Renal cortex interstitium (tissue), 11 donors: ENCODE data around the gene HDAC11. TPM values are rescaled to one million over a fixed set of nuclear protein-coding genes. Genes with fewer than 3 reads are reported as not detected.

Experiments
- DNase-seq, 11 donors: peaks; one replicate each; pipeline ENCODE4 v3.0.0-alpha.2; 2013; ENCODE audit warnings: low read depth in 9 of 11, low spot score in 4 of 11; ENCODE audit errors: extremely low read depth in 1 of 11
- polyA plus RNA-seq, 3 donors: library from polyadenylated mRNA; unstranded; fragments of 120-200 nt; gene quantifications; one replicate each; pipeline ENCODE4 v1.2.1, GENCODE V29; 2013; ENCODE audit not compliant: insufficient read length in 3 of 3

HDAC11 gene
- polyA plus RNA-seq, 3 donors: 17.8 to 22.3 (median 21.7) TPM

DNA sequence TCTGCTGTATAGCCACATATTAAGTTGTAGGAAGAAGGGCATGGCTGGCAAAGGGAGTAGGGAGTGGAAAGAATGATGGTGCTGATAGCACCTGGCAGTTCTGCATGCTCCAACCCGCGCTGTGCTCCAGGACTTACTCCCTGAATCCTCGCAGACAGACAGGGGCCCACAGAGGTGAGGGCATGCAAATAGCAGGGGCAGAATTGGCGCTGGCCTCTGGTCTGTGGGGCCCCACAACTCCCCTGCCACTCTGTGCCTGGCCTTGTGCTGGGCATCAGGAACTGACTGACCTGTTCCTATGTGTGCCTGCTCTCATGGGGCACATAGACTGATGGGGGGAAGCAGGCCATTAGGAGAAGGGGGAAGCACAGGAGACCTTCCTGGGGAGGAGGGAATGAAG is 20.9 kb downstream of the HDAC11 start:
- DNase-seq: no peak

- no peak for DNase-seq
These were observed 21.4 kb downstream of the HDAC11 start for GRCh38 chr3:13501521-13501920.

GRCh38 chr3:13501958-13502790 is 22.1 kb downstream of the HDAC11 start:
- DNase-seq: no peak

DNA sequence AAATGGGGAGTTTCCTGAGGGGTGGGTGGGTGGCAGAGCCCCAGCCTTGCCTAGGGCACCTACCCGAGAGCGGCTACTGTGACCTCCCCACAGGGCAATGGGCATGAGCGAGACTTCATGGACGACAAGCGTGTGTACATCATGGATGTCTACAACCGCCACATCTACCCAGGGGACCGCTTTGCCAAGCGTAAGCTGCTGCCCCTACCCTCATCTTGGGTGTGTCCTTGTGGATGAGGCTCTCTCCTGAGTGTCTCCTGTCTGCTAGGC is 22.6 kb downstream of the HDAC11 start:
- DNase-seq: no peak

- DNase-seq: no peak
These were observed 24.2 kb downstream of the HDAC11 start for GRCh38 chr3:13504161-13504831.

- no peak for DNase-seq
These were observed 25.3 kb downstream of the HDAC11 start for GRCh38 chr3:13505147-13506130.

DNA sequence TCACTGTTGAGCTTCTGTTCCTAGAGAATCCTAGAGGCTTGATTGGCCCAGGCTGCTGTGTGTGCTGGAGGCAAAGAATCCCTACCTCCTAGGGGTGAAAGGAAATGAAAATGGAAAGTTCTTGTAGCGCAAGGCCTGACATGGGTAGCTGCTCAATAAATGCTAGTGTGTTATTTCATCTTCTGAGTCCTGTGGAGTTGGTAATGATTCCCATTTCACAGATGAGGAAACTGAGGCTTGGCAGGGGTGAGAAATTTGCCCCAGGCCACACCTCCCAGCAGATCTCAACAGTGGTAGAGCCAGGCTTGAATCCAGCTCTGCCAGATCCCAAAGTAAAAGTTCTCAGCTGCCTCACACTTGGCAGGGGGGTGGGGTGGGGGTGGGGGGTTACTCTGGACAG is 26.1 kb downstream of the HDAC11 start:
- DNase-seq: no peak

- DNase-seq: no peak
These were observed 26.6 kb downstream of the HDAC11 start for GRCh38 chr3:13506680-13507079.

DNA sequence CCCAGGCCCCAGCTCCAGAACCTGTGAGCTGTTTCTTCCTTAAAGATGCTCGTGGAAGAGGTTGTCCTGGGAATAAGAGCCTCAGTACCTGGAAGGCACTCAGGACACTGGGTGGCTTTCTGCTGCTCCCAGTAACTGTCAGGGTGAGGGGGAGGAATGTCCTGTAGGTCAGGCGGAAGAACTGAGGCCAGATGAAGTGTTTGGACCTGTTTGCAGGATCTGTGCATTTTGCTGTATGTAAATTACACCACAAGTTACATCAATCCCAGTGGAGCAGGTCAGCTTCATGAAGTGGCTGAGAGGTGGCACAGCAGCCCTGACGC is 27.1 kb downstream of the HDAC11 start:
- DNase-seq: no peak

- DNase-seq: no peak
These were observed 27.6 kb downstream of the HDAC11 start for GRCh38 chr3:13507570-13508339.

DNA sequence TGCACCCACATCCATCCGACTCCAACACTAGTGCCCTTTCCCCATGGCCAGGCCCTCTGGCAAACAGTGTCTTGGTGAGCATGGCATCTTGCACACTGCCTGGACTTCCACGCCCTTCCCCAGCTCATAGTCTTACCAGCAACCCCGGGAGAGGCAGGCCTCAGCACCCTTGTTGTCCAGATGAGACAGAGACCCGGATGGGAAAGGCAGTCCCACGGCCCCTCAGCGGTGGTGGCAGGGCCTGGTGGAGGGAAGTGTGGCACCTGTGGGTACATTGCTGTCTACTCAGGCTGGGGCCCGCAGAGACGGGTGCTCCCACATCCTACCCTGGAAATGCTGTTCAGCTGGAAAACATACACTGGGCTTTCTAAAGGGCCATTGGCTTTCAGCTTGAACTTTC is 28.4 kb downstream of the HDAC11 start:
- DNase-seq: no peak

DNA sequence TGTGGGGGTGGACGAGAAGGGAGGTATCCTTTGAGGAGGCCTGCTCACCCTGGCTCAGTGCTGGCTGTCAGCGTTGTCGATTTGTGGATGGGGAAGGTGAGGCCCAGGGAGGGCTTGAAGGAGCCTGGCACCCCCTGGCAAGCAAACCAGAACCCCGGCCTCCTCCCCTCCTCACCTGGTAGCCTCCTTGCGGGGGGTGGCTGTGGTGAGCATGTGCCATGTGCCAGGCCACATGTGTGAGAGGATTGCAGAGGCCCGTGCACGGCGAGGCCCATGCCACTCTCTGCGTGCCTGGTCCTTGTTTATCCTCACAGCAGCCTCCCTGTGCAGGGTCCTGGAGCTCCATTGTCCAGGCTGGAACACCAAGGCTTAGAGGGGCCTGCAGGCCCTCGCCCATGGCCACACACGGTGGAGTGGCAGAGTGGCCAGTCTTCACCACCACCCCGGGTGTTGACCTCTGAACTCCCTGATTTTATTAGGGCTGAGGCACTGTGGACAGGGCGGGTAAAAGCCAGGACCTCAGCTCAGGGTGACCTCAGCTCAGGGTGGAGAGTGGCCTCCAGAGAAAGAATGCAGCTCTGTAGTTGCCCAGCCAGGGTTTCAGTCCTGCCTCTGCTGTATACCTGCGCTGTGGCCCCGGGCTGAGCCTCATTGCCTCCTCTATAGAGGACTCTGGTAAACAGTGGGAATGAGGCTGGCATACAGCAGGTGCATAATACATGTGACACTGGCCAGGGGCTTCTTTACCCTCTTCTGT is 29.1 kb downstream of the HDAC11 start:
- DNase-seq: no peak

DNA sequence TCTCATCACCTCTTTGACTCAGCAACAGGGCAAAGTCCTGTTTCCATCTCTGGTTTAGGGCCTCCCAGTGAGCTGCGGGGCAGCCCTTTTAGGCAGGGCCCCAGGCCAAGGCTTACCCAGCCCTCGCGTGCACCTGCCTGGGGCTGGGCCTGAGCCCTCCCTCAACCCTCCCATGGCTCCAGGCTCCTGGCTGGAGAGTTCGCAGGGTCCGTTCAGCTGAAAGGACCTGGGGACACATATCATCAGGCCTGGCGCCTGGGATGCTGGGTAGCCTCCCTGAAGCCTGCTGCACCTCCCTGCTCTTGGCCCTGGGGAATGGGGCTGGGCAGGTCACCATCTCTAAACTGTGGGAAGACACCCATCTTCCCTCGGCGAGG is 29.7 kb downstream of the HDAC11 start:
- no peak for DNase-seq

- no peak for DNase-seq
These were observed 32.3 kb downstream of the HDAC11 start for GRCh38 chr3:13512451-13512850.

DNA sequence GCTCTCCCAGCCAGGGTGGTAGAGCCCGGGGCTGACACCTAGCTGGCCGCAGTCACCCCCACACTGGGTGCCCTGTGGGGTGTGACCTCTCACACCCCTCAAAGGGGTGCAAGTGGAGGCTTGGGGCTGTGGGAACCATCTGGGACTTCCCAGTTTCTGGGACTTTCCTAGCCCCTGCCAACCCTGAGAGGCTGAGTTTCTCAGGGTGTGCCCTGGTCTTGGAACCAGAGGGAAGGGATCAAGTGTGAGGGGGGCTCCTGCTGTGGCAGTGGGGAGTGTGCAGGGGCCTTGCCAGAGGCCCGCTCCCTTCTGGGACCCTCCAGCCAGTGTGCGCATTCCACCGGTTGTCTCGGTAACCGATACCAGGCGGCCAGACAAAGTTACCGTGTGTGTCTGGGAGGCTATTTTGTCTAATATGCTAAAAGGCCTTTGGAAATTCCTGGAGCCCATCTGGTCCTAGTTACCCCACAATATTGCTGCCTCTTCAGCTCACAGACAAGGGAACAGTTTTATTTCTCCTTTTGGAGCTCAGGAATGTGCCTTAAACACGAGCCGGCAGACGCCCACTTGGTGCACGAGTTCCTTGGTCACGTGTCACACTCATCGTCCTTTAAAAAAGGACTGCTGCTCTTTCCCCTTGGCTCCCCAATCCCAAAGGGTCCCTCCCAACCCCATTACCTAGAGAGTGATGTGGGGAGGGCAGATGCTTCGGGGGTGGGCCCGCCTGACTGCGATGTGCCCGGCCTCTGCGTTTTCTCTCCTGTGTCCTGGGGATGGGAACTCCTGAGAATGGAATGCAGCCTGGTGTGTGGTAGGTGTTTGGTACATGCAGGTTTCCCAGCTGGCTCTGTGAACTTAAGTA is 33.2 kb downstream of the HDAC11 start:
- no peak for DNase-seq

GRCh38 chr3:13513913-13514517 is 33.9 kb downstream of the HDAC11 start:
- no peak for DNase-seq
